ENCODE results near the gene VPS13A.

DNA sequence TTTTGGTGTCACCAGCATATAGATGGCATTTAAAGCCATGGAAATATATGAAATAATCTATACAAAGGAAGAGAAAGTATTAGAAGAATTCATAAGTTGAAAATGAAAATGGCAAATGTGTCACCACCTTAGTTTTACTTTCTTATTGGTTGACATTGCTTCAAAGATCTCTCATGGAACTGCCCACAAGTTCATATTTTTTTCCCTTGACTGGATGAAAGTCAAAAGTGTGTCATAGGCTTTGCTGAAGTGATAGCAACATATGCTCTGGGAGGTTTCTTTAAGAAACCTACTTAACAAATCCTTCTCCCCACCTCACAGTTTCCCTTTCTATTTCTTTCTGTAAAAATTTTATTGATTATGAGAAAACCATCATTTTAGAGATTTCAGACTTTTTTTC is 127.2 kb downstream of the VPS13A start:
- TF ChIP-seq ZNF274 (IDR thresholded peaks at IDR 0.05; ENCODE audit: low read depth, low read length), result no peak
- TF ChIP-seq YY1 (IDR thresholded peaks at IDR 0.05; ENCODE audit: insufficient read depth, insufficient read length), result no peak
- TF ChIP-seq SUZ12 (IDR thresholded peaks at IDR 0.05; ENCODE audit: extremely low read depth, insufficient read depth, insufficient read length), result no peak

Measured in NT2/D1 (cell line).